CD4-positive, CD25-positive, alpha-beta regulatory T cell (primary cell): Measurements from ENCODE around the gene KDM3A. TPM values are rescaled to one million over a fixed set of nuclear protein-coding genes. Genes with fewer than 3 reads are reported as not detected.
"Not testable (repeated sequence)": the region's sequence is repeated elsewhere in the genome, so short reads cannot be mapped to it uniquely, and the experiment has no call there.

Experiments used
- ATAC-seq, 2 donors: fragments of 150-1000 bp; cut with Tn5 transposase; one replicate each; pipeline ENCODE4 v1.10.0; 2021; ENCODE audit warnings: low read depth in 2 of 2, moderate number of reproducible peaks in 2 of 2, moderate library complexity in 1 of 2
- DNase-seq, 3 donors: peaks; one replicate each; pipeline versions ENCODE4 v3.0.0 to v3.0.0-alpha.2; 2012 to 2022; ENCODE audit warnings: mixed read lengths in 1 of 3
- H3K27ac ChIP-seq: one replicate; pipeline ENCODE4 v1.7.0; 2013; ENCODE audit warnings: mild to moderate bottlenecking, low read length; ENCODE audit not compliant: insufficient read depth, poor library complexity, severe bottlenecking
- H3K27me3 ChIP-seq: one replicate; pipeline ENCODE4 v1.7.0; 2013; ENCODE audit warnings: low read length; ENCODE audit not compliant: control insufficient read depth, insufficient read depth
- H3K36me3 ChIP-seq: one replicate; pipeline ENCODE4 v1.7.0; 2013; ENCODE audit warnings: mild to moderate bottlenecking, low read length, moderate library complexity; ENCODE audit not compliant: control insufficient read depth, insufficient read depth
- H3K4me1 ChIP-seq: 2 replicates; pipeline ENCODE4 v1.7.0; 2013; ENCODE audit warnings: mild to moderate bottlenecking, low read length; ENCODE audit not compliant: insufficient read depth, control insufficient read depth, poor library complexity, severe bottlenecking
- H3K4me3 ChIP-seq: one replicate; pipeline ENCODE4 v1.7.0; 2013; ENCODE audit warnings: low read depth, mild to moderate bottlenecking, low read length, moderate library complexity
- H3K9me3 ChIP-seq, 2 experiments: 1 replicate in 1 of 2; 2 replicates in 1 of 2; pipeline ENCODE4 v1.7.0; 2013; ENCODE audit warnings: low read length in 2 of 2, mild to moderate bottlenecking in 1 of 2, moderate library complexity in 1 of 2; ENCODE audit not compliant: control insufficient read depth in 2 of 2
- H3K27ac Mint-ChIP-seq, 3 donors: one replicate each; pipeline ENCODE4 v1.8.0; 2020 to 2022; ENCODE audit warnings: mild to moderate bottlenecking in 3 of 3, mixed read lengths in 3 of 3, moderate library complexity in 2 of 3
- H3K27me3 Mint-ChIP-seq: one replicate; pipeline ENCODE4 v1.8.0; 2022; ENCODE audit warnings: mild to moderate bottlenecking, mixed read lengths
- H3K36me3 Mint-ChIP-seq: one replicate; pipeline ENCODE4 v1.8.0; 2020; ENCODE audit warnings: mixed read lengths
- H3K4me1 Mint-ChIP-seq, 4 donors: one replicate each; pipeline ENCODE4 v1.8.0; 2020 to 2022; ENCODE audit warnings: mixed read lengths in 4 of 4, mild to moderate bottlenecking in 1 of 4
- H3K4me3 Mint-ChIP-seq, 4 donors: one replicate each; pipeline ENCODE4 v1.8.0; 2020 to 2022; ENCODE audit warnings: mild to moderate bottlenecking in 4 of 4, mixed read lengths in 4 of 4, moderate library complexity in 3 of 4
- H3K9me3 Mint-ChIP-seq, 7 donors: one replicate each; pipeline ENCODE4 v1.8.0; 2020 to 2022; ENCODE audit warnings: mixed read lengths in 7 of 7, mild to moderate bottlenecking in 3 of 7, moderate library complexity in 2 of 7
- polyA plus RNA-seq, 4 donors: library from polyadenylated mRNA; unstranded; fragments of 300-500 nt; fragmentation: Illumina TruSeq; gene quantifications; one replicate each; pipeline ENCODE4 v1.2.3, GENCODE V29; 2021
- total RNA-seq: library from RNA; stranded (reverse); gene quantifications from one replicate; pipeline ENCODE4 v1.2.3, GENCODE V29; 2022

Gene KDM3A
- total and polyA plus RNA-seq, 5 donors from 2014 or later: 22.7 to 138 (median 31.1) TPM

DNA sequence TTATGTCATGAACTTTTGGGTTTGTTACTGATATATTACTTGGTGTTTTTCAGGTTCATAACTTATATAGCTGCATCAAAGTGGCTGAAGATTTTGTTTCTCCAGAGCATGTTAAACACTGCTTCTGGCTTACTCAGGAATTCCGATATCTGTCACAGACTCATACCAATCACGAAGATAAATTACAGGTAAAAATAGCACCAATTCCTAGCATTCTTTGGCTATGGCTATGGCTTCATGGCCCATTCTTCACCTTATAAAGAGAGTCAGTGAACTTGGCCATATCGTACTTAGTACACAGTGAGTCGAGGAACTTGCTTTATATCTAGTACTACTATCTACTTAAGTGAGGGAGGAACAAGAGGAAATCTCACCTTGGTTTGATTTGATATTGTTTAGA is 49.9 kb downstream of the KDM3A start:
- peaks cover 15 to 25% (median 18%) of the 10 kb centered on the region in 4 donors for H3K4me1 Mint-ChIP-seq
- H3K4me1 ChIP-seq: no peaks in the 10 kb centered on the region
- H3K9me3 ChIP-seq: no peaks in the 10 kb centered on the region
- no peak overlapping the region for H3K27ac ChIP-seq
- peaks cover 0 to 6% (median 2%) of the 10 kb centered on the region in 7 donors for H3K9me3 Mint-ChIP-seq
- H3K36me3 ChIP-seq: peaks cover 85% of the 10 kb centered on the region
- no peak overlapping the region for H3K4me3 Mint-ChIP-seq
- no peaks in the 10 kb centered on the region for H3K27me3 ChIP-seq
- H3K27ac Mint-ChIP-seq: peak overlapping the region; percentile 12 to 27 (median 15)
- no peak overlapping the region for H3K4me3 ChIP-seq
- no peaks in the 10 kb centered on the region for H3K27me3 Mint-ChIP-seq
- no peak for ATAC-seq
- peaks cover 80% of the 10 kb centered on the region for H3K36me3 Mint-ChIP-seq
- DNase-seq: no peak

DNA sequence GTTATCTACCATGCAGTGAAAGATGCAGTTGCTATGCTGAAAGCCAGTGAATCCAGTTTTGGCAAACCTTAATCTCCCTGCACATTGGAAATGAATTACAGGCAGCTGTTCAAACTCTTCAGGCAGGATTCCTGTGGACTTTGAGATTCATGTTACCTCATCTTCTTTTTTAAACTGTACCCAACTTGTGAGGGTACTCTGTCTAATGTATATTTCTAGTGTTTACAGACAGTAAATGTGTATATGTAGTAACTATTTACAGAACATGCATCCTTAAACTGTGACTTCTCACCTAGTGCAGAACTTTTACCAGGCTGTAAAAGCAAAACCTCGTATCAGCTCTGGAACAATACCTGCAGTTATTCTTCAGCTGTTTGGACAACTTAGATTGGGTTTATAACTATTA is 50.9 kb downstream of the KDM3A start:
- Mint-ChIP-seq H3K27ac (peak overlapping the region in 1 of 3 donors; percentile 27), H3K4me1 (peaks cover 15 to 31% (median 23%) of the 10 kb centered on the region in 4 donors), H3K36me3 (peaks cover 80% of the 10 kb centered on the region), H3K4me3 (no peak overlapping the region), H3K27me3 (no peaks in the 10 kb centered on the region), H3K9me3 (peaks cover 0 to 6% (median 2%) of the 10 kb centered on the region in 7 donors)
- no peaks in the 10 kb centered on the region for H3K27me3 ChIP-seq
- DNase-seq: no peak
- no peak overlapping the region for H3K4me3 ChIP-seq
- no peak for ATAC-seq
- H3K36me3 ChIP-seq: peaks cover 81% of the 10 kb centered on the region
- no peaks in the 10 kb centered on the region for H3K9me3 ChIP-seq
- no peaks in the 10 kb centered on the region for H3K4me1 ChIP-seq
- H3K27ac ChIP-seq: no peak overlapping the region

DNA sequence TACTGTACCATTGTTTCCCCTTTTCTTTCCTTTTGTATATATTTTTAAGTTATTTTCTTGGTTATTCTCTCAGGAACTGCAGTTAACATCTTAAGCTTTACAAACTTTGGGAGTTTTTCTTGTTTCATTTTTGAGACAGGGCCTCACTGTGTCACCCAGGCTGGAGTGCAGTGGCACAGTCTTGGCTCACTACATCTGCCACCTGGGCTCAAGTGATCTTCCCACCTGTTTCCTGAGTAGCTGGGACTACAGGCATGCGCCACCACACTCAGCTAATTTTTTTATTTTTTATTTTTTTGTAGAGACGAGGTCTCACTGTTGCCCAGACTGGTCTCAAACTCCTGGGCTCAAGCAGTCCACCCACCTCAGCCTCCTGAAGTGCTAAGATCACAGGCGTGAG is 55.2 kb downstream of the KDM3A start:
- not testable (repeated sequence) for H3K27me3 Mint-ChIP-seq, H3K4me3 Mint-ChIP-seq, H3K4me1 ChIP-seq, H3K27me3 ChIP-seq, H3K27ac ChIP-seq, ATAC-seq, DNase-seq, H3K4me3 ChIP-seq, H3K27ac Mint-ChIP-seq
- Histone ChIP-seq H3K36me3 (peaks cover 79% of the 10 kb centered on the region), H3K9me3 (peaks cover 11 to 21% of the 10 kb centered on the region in 2 experiments)
- Mint-ChIP-seq H3K4me1 (peaks cover 12 to 34% (median 19%) of the 10 kb centered on the region in 4 donors), H3K36me3 (peaks cover 85% of the 10 kb centered on the region), H3K9me3 (peaks cover 0 to 28% (median 11%) of the 10 kb centered on the region in 7 donors)

DNA sequence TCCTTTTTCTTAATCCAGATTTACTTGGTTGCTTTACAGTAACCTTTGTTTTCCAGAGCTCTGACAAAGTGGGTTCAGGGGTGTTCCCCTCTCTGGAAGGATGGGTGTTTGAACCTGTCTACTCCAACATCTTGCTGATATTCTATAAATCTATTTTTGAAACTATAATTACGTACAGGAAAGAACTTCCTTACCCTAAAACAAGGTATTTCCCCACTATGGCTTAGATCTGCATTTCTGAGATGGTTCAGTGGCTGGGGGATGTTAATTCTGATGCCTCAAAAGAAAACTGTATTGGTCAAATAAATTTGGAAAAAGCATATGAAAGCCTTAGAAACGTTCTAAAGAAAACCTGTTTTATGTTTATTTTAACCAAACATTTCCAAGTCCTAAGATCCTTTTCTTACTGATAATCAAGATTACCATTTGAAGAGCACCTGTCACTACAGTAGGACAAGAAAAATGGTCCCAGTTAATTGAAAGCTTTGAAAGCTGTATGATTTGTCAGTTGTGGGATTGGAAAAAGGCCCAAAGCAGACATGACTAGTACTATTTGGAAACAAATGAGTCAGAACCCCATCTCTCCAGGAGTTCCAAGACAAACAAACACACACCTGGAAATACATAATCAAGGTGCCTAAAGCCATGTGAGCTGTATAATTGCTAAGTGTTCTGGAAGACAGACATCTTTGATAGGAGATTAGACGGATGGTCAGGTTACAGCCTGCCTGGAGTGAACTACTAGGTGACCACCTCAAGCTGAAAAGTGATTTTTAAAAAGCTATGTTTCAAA is 57.5 kb downstream of the KDM3A start:
- Histone ChIP-seq H3K4me3 (no peak overlapping the region), H3K4me1 (no peaks in the 10 kb centered on the region), H3K36me3 (peaks cover 78% of the 10 kb centered on the region), H3K27me3 (no peaks in the 10 kb centered on the region), H3K27ac (no peak overlapping the region), H3K9me3 (peaks cover 17 to 25% of the 10 kb centered on the region in 2 experiments)
- DNase-seq: no peak
- Mint-ChIP-seq H3K4me3 (no peak overlapping the region), H3K27ac (no peak overlapping the region), H3K27me3 (no peaks in the 10 kb centered on the region), H3K36me3 (peaks cover 88% of the 10 kb centered on the region), H3K9me3 (peaks cover 0 to 33% (median 13%) of the 10 kb centered on the region in 7 donors), H3K4me1 (peaks cover 11 to 33% (median 19%) of the 10 kb centered on the region in 4 donors)
- ATAC-seq: no peak

DNA sequence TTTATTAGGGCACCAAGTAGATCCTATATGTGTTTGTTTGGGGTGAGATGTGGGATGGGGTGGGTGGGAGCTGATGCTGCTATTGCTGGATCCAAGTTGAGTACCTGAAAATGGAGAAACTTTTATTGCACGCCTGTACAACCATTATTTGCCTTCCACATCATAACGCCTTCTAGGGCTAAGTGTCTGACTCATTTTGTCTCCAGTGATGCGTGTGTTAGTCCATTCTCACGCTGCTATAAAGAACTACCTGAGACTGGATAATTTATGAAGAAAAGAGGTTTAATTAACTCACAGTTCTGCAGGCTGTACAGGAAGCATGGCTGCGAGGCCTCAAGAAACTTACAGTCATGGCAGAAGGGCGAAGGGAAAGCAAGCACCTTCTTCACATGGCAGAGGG is 58.2 kb downstream of the KDM3A start:
- Histone ChIP-seq H3K4me1 (no peaks in the 10 kb centered on the region), H3K4me3 (no peak overlapping the region), H3K27me3 (no peaks in the 10 kb centered on the region), H3K9me3 (peaks cover 17 to 25% of the 10 kb centered on the region in 2 experiments), H3K27ac (no peak overlapping the region), H3K36me3 (peaks cover 84% of the 10 kb centered on the region)
- Mint-ChIP-seq H3K36me3 (peaks cover 87% of the 10 kb centered on the region), H3K27me3 (no peaks in the 10 kb centered on the region), H3K4me3 (no peak overlapping the region), H3K9me3 (peaks cover 0 to 33% (median 13%) of the 10 kb centered on the region in 7 donors), H3K27ac (no peak overlapping the region), H3K4me1 (peaks cover 14 to 29% (median 18%) of the 10 kb centered on the region in 4 donors)
- no peak for DNase-seq
- no peak for ATAC-seq

DNA sequence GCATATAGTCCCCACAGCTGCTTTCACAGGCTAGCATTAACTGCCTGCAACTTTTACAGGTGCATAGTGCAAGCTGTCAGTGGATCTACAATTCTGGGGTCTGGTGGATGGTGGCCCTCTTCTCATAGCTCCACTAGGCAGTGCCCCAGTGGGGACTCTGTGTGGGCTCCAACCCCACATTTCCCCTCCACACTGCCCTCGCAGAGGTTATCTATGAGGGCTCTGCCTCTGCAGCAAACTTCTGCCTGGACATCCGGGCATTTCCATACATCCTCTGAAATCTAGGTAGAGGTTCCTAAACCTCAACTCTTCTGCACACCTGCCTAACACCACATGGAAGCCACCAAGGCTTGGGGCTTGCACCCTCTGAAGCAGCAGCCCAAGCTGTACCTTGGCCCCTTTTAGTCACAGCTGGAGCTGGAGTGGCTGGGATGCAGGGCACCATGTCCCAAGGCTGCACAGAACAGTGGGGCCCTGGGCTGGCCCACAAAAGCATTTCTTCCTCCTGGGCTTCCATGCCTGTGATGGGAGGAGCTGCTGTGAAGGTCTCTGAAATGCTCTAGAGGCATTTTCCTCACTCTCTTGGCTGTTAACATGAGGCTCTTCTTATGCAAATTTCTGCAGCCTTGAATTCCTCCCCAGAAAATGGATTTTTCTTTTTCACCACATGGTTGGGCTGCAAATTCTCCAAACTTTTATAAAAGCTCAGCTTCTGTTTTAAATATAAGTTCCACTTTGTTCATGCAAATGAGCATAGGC is 59.3 kb downstream of the KDM3A start:
- H3K4me1 Mint-ChIP-seq: peaks cover 9 to 21% (median 14%) of the 10 kb centered on the region in 4 donors
- no peak overlapping the region for H3K27ac Mint-ChIP-seq
- ATAC-seq (no peak), DNase-seq (peak in 1 of 3 donors; percentile 39)
- no peaks in the 10 kb centered on the region for H3K27me3 Mint-ChIP-seq
- peaks cover 17 to 25% of the 10 kb centered on the region in 2 experiments for H3K9me3 ChIP-seq
- H3K9me3 Mint-ChIP-seq: peaks cover 0 to 31% (median 12%) of the 10 kb centered on the region in 7 donors
- no peak overlapping the region for H3K27ac ChIP-seq
- H3K27me3 ChIP-seq: no peaks in the 10 kb centered on the region
- H3K36me3 ChIP-seq: peaks cover 88% of the 10 kb centered on the region
- peaks cover 88% of the 10 kb centered on the region for H3K36me3 Mint-ChIP-seq
- H3K4me1 ChIP-seq: no peaks in the 10 kb centered on the region
- no peak overlapping the region for H3K4me3 Mint-ChIP-seq
- H3K4me3 ChIP-seq: no peak overlapping the region

DNA sequence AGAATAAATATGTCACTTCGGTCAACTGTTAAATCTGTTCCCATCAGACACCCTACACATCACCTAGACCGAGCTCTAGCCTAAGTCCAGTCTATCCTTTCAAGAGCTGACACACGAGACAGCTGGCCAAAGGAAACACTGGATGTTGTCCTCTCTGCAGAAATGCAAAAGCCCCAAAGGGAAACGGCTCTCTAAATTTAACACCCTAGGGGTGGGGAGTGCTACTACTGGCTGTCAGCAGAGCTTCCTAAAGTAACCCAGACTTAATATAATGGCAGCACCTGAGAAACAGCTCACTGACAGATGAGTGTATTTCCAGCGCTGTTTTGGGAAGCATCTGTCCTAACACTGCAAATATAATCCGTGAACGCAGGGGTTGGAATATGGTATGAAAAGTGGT is 66.4 kb downstream of the KDM3A start:
- Histone ChIP-seq H3K27me3 (no peaks in the 10 kb centered on the region), H3K4me3 (no peak overlapping the region), H3K9me3 (no peaks in the 10 kb centered on the region), H3K36me3 (peaks cover 66% of the 10 kb centered on the region), H3K4me1 (no peaks in the 10 kb centered on the region), H3K27ac (no peak overlapping the region)
- Mint-ChIP-seq H3K4me3 (no peak overlapping the region), H3K27ac (no peak overlapping the region), H3K27me3 (no peaks in the 10 kb centered on the region), H3K9me3 (peaks cover 0 to 5% (median 0%) of the 10 kb centered on the region in 7 donors), H3K4me1 (peaks cover 8 to 22% (median 14%) of the 10 kb centered on the region in 4 donors), H3K36me3 (peaks cover 71% of the 10 kb centered on the region)
- ATAC-seq (no peak), DNase-seq (no peak)
